HG03520 (cell line): Measurements from ENCODE around the gene SERPINA12.

Source experiments
- ATAC-seq: cut with Tn5 transposase; IDR thresholded peaks from one replicate; pipeline ENCODE4 v1.9.1; 2021; ENCODE audit warnings: mild to moderate bottlenecking, moderate library complexity; ENCODE audit not compliant: unreplicated experiment

The SERPINA12 gene

GRCh38 chr14:94441531-94442205 lies 67.6 kb downstream of the SERPINA12 start:
- ATAC-seq = no peak

- no peak for ATAC-seq
Observed at GRCh38 chr14:94441130-94441529, 68.1 kb downstream of the SERPINA12 start.

GRCh38 chr14:94439453-94440057 lies 69.7 kb downstream of the SERPINA12 start:
- no peak for ATAC-seq
